ENCODE measurements around the gene PIEZO2. TPM values are rescaled to one million over a fixed set of nuclear protein-coding genes. Genes with fewer than 3 reads are reported as not detected.

Gene PIEZO2
- polyA plus RNA-seq, 1 donor from 2014 or later: 0.30 TPM

DNA sequence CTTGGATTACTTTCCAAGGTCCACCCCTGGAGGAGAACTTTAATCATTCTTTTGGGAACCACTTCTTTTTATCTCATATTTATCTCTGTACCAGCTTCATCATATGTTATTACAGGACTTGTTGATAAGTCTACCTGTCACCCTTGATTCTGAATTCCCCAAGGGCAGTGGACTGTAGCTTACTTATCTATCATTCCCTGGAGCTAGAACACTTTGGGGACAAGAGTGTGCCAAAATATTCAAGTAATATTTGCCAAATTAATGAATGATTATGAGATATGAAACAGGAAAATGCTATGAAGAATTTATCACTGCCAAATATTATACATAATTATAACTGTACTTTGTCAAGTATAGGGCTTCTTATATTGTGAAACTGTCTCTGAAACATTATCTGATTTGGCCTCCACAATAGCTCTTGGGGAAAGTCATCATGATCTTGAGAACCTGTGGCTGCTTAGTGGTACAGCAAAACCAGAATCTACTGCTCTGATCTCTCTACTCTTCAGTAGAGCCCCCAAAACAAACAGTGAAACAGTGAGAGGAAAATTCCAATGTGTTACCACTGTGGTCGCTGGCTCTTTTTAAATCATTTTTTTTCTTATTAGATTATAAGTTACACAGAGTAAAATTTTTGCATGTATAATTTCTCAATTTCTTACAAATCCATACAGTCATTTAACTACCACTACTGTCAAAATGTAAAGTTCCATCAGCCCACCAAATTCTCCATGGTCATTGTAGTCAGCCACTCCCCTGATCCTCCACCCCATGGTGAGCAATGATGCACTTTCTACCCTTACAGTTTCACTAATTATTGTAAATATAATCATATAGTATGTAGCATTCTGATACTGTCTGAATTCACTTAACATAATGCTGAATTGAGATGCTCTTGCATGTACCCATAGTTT, 197.5 kb downstream of the PIEZO2 start:
- no peaks in the 10 kb centered on the region for H3K79me2 ChIP-seq (replicated peaks; ENCODE audit: insufficient read depth, low read length)
- H2AFZ ChIP-seq (ENCODE audit: low read depth, low read length): no peak overlapping the region
- H3K36me3 ChIP-seq (ENCODE audit: insufficient read depth, low read length): no peaks in the 10 kb centered on the region
- H3F3A ChIP-seq (ENCODE audit: insufficient read depth, low read length, poor library complexity, severe bottlenecking): no peaks in the 10 kb centered on the region
- no peaks in the 10 kb centered on the region for H3K9me3 ChIP-seq (ENCODE audit: low read length)
- TF ChIP-seq MXI1 (conservative IDR thresholded peaks at IDR 0.05; ENCODE audit: poor library complexity, severe bottlenecking) (no peak), TAF1 (IDR thresholded peaks at IDR 0.05; ENCODE audit: low read depth) (no peak), SMC3 (conservative IDR thresholded peaks at IDR 0.05; ENCODE audit: poor library complexity) (no peak), EZH2 (IDR thresholded peaks at IDR 0.05; ENCODE audit: borderline replicate concordance, insufficient read depth, low read length, poor library complexity, severe bottlenecking) (no peak), RAD21 (conservative IDR thresholded peaks at IDR 0.05) (no peak), EP300 (conservative IDR thresholded peaks at IDR 0.05; ENCODE audit: poor library complexity, severe bottlenecking) (no peak)
- TF ChIP-seq, protein P1, sequence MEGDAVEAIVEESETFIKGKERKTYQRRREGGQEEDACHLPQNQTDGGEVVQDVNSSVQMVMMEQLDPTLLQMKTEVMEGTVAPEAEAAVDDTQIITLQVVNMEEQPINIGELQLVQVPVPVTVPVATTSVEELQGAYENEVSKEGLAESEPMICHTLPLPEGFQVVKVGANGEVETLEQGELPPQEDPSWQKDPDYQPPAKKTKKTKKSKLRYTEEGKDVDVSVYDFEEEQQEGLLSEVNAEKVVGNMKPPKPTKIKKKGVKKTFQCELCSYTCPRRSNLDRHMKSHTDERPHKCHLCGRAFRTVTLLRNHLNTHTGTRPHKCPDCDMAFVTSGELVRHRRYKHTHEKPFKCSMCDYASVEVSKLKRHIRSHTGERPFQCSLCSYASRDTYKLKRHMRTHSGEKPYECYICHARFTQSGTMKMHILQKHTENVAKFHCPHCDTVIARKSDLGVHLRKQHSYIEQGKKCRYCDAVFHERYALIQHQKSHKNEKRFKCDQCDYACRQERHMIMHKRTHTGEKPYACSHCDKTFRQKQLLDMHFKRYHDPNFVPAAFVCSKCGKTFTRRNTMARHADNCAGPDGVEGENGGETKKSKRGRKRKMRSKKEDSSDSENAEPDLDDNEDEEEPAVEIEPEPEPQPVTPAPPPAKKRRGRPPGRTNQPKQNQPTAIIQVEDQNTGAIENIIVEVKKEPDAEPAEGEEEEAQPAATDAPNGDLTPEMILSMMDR (IDR thresholded peaks at IDR 0.05; ENCODE audit: poor library complexity, severe bottlenecking): no peak
- no peak overlapping the region for H3K4me3 ChIP-seq (ENCODE audit: low read length)
- no peak overlapping the region for H3K27ac ChIP-seq (ENCODE audit: low read length)
- no peak overlapping the region for H3K9ac ChIP-seq (ENCODE audit: low read length)
- no peak overlapping the region for H3K4me2 ChIP-seq (ENCODE audit: low read length)
- no peaks in the 10 kb centered on the region for H4K20me1 ChIP-seq (ENCODE audit: insufficient read depth)
- H3K9me2 ChIP-seq (ENCODE audit: insufficient read depth, low read length): no peaks in the 10 kb centered on the region
- no peaks in the 10 kb centered on the region for H3K27me3 ChIP-seq (ENCODE audit: insufficient read depth, low read depth, low read length)

DNA sequence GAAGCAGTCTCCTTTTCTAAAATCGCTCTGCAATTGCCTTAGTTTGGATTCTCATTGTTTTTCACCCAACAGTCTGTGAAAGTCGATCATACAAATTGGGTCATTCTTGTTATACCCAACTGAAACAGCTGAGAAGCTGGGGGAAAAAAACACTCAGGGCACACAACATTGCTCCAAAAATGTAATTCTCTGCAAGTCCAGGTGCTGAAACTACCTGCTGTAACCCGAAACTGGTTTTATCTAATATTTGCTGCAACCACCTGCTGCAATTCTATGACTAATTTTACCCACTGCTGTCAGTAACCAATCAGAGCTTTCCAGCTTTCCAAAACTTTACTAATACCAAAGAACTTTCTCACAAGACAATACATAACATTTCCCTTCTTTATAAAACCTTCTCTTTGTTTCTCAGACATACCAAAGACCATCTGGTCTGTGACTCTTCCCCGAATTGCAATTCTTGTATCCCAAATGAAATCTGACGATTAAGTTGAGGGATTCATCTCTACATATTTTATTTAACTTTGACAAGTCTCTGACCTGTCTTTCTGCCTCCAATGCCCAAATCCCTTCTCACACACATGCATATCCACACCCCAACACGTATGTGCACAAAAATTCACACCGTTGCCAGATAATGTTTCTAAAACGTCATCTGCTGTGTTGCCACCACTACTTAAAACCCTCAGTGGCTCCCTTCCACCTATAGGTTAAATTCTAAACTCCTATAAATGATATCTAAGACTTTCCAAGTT, 198.3 kb downstream of the PIEZO2 start:
- no peaks in the 10 kb centered on the region for H3K27me3 ChIP-seq (ENCODE audit: insufficient read depth, low read depth, low read length)
- no peaks in the 10 kb centered on the region for H3K9me2 ChIP-seq (ENCODE audit: insufficient read depth, low read length)
- no peaks in the 10 kb centered on the region for H3K36me3 ChIP-seq (ENCODE audit: insufficient read depth, low read length)
- H3K9me3 ChIP-seq (ENCODE audit: low read length): peaks cover 6% of the 10 kb centered on the region
- no peak overlapping the region for H3K9ac ChIP-seq (ENCODE audit: low read length)
- no peak overlapping the region for H3K4me3 ChIP-seq (ENCODE audit: low read length)
- H3F3A ChIP-seq (ENCODE audit: insufficient read depth, low read length, poor library complexity, severe bottlenecking): no peaks in the 10 kb centered on the region
- no peak overlapping the region for H3K27ac ChIP-seq (ENCODE audit: low read length)
- no peak overlapping the region for H2AFZ ChIP-seq (ENCODE audit: low read depth, low read length)
- TF ChIP-seq EP300 (conservative IDR thresholded peaks at IDR 0.05; ENCODE audit: poor library complexity, severe bottlenecking) (no peak), TAF1 (IDR thresholded peaks at IDR 0.05; ENCODE audit: low read depth) (no peak), MXI1 (conservative IDR thresholded peaks at IDR 0.05; ENCODE audit: poor library complexity, severe bottlenecking) (no peak), RAD21 (conservative IDR thresholded peaks at IDR 0.05) (no peak)
- TF ChIP-seq, protein P1 (IDR thresholded peaks at IDR 0.05; ENCODE audit: poor library complexity, severe bottlenecking): no peak
- TF ChIP-seq, protein P2, sequence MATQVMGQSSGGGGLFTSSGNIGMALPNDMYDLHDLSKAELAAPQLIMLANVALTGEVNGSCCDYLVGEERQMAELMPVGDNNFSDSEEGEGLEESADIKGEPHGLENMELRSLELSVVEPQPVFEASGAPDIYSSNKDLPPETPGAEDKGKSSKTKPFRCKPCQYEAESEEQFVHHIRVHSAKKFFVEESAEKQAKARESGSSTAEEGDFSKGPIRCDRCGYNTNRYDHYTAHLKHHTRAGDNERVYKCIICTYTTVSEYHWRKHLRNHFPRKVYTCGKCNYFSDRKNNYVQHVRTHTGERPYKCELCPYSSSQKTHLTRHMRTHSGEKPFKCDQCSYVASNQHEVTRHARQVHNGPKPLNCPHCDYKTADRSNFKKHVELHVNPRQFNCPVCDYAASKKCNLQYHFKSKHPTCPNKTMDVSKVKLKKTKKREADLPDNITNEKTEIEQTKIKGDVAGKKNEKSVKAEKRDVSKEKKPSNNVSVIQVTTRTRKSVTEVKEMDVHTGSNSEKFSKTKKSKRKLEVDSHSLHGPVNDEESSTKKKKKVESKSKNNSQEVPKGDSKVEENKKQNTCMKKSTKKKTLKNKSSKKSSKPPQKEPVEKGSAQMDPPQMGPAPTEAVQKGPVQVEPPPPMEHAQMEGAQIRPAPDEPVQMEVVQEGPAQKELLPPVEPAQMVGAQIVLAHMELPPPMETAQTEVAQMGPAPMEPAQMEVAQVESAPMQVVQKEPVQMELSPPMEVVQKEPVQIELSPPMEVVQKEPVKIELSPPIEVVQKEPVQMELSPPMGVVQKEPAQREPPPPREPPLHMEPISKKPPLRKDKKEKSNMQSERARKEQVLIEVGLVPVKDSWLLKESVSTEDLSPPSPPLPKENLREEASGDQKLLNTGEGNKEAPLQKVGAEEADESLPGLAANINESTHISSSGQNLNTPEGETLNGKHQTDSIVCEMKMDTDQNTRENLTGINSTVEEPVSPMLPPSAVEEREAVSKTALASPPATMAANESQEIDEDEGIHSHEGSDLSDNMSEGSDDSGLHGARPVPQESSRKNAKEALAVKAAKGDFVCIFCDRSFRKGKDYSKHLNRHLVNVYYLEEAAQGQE (IDR thresholded peaks at IDR 0.05; ENCODE audit: borderline replicate concordance): no peak
- H3K4me2 ChIP-seq (ENCODE audit: low read length): no peak overlapping the region
- no peaks in the 10 kb centered on the region for H4K20me1 ChIP-seq (ENCODE audit: insufficient read depth)
- no peaks in the 10 kb centered on the region for H3K79me2 ChIP-seq (replicated peaks; ENCODE audit: insufficient read depth, low read length)
